ENCODE data around the gene ATG16L2. TPM values are rescaled to one million over a fixed set of nuclear protein-coding genes. Genes with fewer than 3 reads are reported as not detected.

ATG16L2 gene
- total RNA-seq, 1 experiment from 2014 or later = 22.2 TPM

DNA sequence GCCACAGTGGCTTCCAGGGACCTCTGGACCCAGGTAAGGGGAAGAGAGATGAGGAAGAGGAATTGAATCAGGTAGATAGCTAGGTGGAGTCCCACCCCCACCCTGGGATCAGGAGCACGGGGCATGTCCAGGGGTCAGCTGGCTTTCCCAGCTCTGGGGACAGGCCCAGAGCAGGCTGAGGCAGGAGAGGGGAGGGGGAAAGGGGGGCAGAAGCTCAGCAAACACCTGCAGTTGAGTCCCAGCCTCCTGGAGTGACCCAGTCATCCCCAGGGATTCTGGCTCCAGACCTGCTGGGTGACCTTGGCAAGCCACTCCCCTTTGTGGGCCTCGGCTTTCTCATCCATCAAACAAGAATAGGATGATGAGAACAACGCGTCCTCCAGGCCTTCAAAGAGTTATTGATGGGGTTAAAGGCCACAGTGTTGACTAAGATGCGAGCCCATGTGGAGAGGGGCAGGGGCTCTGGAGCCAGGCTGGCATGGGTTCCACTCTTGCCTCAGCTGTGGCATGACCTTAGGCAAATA, 36.4 kb upstream of the ATG16L2 start:
- ChIA-PET CTCF (interaction anchor here (1.0 to 5.0 kb wide), 4 partner anchors 10 to 52 kb away, joined by 3 to 24 read pairs (median 8); no protein-coding TSS in a partner anchor), POLR2A (no interaction called here)
- DNase-seq (ENCODE audit: low spot score) = no peak
- no peak overlapping the region for H3K4me3 Mint-ChIP-seq
- ATAC-seq = no peak
- H3K36me3 Mint-ChIP-seq = no peaks in the 10 kb centered on the region
- no peak overlapping the region for H3K27ac Mint-ChIP-seq
- peaks cover 22% of the 10 kb centered on the region for H3K4me1 Mint-ChIP-seq
- TF ChIP-seq GABPB1 (CRISPR knock-in tag; IDR thresholded peaks at IDR 0.05) = peak; percentile 57
- TF ChIP-seq, protein P1, sequence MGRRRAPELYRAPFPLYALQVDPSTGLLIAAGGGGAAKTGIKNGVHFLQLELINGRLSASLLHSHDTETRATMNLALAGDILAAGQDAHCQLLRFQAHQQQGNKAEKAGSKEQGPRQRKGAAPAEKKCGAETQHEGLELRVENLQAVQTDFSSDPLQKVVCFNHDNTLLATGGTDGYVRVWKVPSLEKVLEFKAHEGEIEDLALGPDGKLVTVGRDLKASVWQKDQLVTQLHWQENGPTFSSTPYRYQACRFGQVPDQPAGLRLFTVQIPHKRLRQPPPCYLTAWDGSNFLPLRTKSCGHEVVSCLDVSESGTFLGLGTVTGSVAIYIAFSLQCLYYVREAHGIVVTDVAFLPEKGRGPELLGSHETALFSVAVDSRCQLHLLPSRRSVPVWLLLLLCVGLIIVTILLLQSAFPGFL (CRISPR knock-in tag; IDR thresholded peaks at IDR 0.05; ENCODE audit: borderline replicate concordance) = no peak
- peaks cover 7% of the 10 kb centered on the region for H3K27me3 Mint-ChIP-seq (ENCODE audit: low read depth)
- H3K9me3 Mint-ChIP-seq = no peaks in the 10 kb centered on the region

DNA sequence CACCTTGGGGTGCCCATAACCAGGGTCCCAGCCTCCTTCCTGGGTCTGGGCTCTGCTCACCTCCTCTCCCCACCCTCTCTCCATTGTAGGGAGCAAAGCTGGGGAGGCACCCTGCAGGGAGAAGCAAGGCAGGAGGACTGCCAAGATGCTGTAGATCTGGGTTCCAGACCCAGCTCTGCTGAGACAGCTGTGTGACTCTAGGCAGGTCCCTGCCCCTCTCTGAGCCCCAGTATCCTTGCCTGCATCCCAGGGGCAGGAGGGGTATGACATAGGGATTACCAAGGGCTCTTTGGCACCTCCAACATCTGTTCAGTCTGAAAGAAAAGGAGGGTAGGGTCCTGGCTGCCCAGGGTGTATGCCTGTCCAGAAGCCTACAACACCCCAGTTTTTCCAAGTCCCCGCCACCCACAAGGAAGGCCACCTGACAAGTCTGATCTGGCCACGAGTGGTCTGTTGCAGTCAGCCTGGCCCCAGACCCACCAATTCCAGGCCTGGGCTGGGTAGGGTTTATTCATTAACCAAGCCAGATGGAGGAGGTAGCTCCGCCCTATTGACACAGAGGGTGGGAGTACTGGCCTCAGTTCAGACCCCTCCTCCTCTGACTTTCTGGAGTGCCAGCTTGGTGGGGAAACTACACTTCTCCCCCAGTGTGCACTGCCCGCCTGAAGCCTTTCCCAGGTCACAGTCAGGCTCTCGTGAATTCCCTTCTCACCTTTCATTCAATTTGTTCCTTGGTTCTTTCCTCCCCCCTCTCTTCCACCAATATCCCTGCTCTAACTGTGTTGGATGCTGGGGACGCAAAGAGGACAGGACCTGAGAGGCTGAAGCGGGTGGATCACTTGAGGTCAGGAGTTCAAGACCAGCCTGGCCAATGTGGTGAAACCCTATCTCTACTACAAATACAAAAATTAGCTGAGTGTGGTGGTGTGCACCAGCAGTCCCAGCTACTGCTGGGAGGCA, 35.4 kb upstream of the ATG16L2 start:
- peaks cover 25% of the 10 kb centered on the region for H3K4me1 Mint-ChIP-seq
- H3K27ac Mint-ChIP-seq = no peak overlapping the region
- DNase-seq (ENCODE audit: low spot score) = no peak
- no peak for ATAC-seq
- POLR2A ChIA-PET = interaction anchor here (0.5 kb wide), 1 partner anchor 62 kb away, joined by 3 read pairs; no protein-coding TSS in a partner anchor
- TF ChIP-seq, protein P2, sequence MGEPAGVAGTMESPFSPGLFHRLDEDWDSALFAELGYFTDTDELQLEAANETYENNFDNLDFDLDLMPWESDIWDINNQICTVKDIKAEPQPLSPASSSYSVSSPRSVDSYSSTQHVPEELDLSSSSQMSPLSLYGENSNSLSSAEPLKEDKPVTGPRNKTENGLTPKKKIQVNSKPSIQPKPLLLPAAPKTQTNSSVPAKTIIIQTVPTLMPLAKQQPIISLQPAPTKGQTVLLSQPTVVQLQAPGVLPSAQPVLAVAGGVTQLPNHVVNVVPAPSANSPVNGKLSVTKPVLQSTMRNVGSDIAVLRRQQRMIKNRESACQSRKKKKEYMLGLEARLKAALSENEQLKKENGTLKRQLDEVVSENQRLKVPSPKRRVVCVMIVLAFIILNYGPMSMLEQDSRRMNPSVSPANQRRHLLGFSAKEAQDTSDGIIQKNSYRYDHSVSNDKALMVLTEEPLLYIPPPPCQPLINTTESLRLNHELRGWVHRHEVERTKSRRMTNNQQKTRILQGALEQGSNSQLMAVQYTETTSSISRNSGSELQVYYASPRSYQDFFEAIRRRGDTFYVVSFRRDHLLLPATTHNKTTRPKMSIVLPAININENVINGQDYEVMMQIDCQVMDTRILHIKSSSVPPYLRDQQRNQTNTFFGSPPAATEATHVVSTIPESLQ (CRISPR knock-in tag; IDR thresholded peaks at IDR 0.05) = no peak
- no peak for TF ChIP-seq CBFB (CRISPR knock-in tag; IDR thresholded peaks at IDR 0.05; ENCODE audit: low read depth)
- no peak for TF ChIP-seq CREM (CRISPR knock-in tag; IDR thresholded peaks at IDR 0.05)
- no peak for TF ChIP-seq TP53 (CRISPR knock-in tag; IDR thresholded peaks at IDR 0.05)
- TF ChIP-seq, protein P3, sequence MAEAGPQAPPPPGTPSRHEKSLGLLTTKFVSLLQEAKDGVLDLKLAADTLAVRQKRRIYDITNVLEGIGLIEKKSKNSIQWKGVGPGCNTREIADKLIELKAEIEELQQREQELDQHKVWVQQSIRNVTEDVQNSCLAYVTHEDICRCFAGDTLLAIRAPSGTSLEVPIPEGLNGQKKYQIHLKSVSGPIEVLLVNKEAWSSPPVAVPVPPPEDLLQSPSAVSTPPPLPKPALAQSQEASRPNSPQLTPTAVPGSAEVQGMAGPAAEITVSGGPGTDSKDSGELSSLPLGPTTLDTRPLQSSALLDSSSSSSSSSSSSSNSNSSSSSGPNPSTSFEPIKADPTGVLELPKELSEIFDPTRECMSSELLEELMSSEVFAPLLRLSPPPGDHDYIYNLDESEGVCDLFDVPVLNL (CRISPR knock-in tag; IDR thresholded peaks at IDR 0.05; ENCODE audit: borderline replicate concordance, low read depth) = no peak
- H3K36me3 Mint-ChIP-seq = no peaks in the 10 kb centered on the region
- no peaks in the 10 kb centered on the region for H3K9me3 Mint-ChIP-seq
- H3K27me3 Mint-ChIP-seq (ENCODE audit: low read depth) = peaks cover 7% of the 10 kb centered on the region
- CTCF ChIA-PET = interaction anchor here (1.0 to 5.0 kb wide), 4 partner anchors 9 to 53 kb away, joined by 3 to 24 read pairs (median 10); partner anchors contain the start of gene STARD10
- no peak overlapping the region; the same call in 1 of the 2 replicates for H3K4me3 Mint-ChIP-seq

DNA sequence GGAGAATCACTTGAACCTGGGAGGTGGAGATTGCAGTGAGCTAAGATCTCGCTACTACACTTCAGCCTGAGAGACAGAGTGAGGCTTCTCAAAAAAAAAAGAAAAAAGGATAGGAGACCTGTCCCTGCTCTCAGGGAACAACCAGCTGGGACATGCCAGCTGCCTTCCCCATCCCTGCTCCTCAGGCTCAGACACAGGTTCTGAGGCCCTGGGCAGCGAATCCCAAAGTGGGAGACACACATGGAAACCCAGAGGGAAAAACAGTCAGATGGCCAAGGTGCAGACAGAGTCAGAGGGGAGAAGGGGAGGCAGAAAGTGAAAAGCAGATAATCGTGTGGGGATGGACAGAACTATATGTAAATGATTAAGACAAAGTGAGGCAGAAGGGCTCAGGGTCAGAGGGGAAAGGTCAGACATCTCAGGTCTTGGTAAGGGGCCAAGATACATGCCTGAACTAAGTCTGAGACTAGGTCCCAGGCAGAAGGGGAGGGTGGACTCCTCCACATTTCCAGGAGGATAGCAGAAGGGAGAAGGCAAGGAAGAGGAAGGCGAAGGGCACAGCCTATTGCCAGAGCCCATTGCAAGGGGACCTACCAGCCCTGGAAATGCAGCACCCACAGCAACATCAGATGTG, 34.6 kb upstream of the ATG16L2 start:
- Mint-ChIP-seq H3K9me3 (no peaks in the 10 kb centered on the region), H3K36me3 (no peaks in the 10 kb centered on the region), H3K4me3 (peak overlapping the region; percentile 50), H3K27ac (no peak overlapping the region), H3K4me1 (peaks cover 25% of the 10 kb centered on the region), H3K27me3 (ENCODE audit: low read depth) (peaks cover 7% of the 10 kb centered on the region)
- no peak for TF ChIP-seq TCF7 (CRISPR knock-in tag; IDR thresholded peaks at IDR 0.05; ENCODE audit: low read depth)
- TF ChIP-seq GABPB1 (CRISPR knock-in tag; IDR thresholded peaks at IDR 0.05) = no peak
- TF ChIP-seq ZNF317 (CRISPR knock-in tag; IDR thresholded peaks at IDR 0.05; ENCODE audit: borderline replicate concordance, low read depth) = no peak
- TF ChIP-seq, protein P4, sequence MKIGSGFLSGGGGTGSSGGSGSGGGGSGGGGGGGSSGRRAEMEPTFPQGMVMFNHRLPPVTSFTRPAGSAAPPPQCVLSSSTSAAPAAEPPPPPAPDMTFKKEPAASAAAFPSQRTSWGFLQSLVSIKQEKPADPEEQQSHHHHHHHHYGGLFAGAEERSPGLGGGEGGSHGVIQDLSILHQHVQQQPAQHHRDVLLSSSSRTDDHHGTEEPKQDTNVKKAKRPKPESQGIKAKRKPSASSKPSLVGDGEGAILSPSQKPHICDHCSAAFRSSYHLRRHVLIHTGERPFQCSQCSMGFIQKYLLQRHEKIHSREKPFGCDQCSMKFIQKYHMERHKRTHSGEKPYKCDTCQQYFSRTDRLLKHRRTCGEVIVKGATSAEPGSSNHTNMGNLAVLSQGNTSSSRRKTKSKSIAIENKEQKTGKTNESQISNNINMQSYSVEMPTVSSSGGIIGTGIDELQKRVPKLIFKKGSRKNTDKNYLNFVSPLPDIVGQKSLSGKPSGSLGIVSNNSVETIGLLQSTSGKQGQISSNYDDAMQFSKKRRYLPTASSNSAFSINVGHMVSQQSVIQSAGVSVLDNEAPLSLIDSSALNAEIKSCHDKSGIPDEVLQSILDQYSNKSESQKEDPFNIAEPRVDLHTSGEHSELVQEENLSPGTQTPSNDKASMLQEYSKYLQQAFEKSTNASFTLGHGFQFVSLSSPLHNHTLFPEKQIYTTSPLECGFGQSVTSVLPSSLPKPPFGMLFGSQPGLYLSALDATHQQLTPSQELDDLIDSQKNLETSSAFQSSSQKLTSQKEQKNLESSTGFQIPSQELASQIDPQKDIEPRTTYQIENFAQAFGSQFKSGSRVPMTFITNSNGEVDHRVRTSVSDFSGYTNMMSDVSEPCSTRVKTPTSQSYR (CRISPR knock-in tag; IDR thresholded peaks at IDR 0.05) = no peak
- TF ChIP-seq ESRRA (CRISPR knock-in tag; IDR thresholded peaks at IDR 0.05; ENCODE audit: borderline replicate concordance) = no peak
- DNase-seq (ENCODE audit: low spot score) = no peak
- ChIA-PET POLR2A (interaction anchor here (0.5 kb wide), 1 partner anchor 63 kb away, joined by 3 read pairs; no protein-coding TSS in a partner anchor), CTCF (interaction anchor here (1.3 to 3.6 kb wide), 4 partner anchors 8 to 14 kb away, joined by 3 to 42 read pairs (median 10); partner anchors contain the start of gene STARD10)
- ATAC-seq = no peak
